ENCODE results near the gene MST1R.

Gene MST1R

DNA sequence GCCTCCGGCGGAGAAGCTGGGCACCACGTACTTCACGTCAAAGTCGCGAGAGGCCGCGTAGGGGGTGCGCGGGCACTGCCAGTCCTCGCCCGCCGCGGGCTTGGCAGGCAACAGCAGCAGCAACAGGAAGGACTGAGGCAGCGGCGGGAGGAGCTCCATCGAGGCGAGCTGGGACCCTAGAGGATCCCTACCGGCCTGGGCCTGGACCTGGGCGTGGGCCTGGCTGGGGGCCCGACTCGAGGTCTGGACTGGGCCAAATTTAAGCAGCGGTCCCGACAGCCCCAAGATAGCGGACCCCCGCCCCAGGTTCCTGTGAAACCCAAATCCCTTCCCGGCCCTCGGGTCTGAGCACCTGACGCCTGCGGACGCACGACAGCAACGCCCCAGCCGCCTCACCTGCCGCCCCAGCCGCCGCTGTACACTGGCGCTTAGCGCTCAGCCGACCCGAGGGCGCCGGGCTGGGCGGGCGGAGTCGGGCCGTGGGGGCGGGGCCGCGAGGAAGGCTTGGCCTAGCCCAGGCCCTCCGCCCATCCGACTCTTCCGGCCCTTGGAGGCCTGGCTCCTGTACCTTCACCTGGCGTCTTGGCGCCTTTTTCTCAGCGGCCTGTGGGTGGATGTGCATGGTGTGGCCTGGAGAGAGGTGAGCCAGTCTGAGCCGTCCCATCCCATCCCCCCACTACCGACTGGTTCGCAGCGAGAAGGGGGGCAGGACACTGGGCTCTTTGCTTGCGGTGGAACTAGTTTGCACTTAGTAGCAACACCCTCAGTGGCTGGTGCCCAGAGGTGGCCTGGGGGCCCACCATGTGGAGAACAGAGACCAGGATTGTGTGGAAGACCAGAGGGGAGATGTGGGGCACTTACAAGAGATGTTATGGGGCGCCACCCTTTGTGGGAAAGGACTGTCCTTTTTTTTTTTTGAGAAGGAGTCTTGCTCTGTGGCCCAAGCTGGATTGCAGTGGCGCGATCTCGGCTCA, at the start of gene MST1R:
Gene MST1R, minus strand, starts transcription at position 423 of the 974 bp plus-strand sequence. Its CDS starts 264 bp downstream, at position 159.
- CTCF ChIA-PET = no interaction called here
- TF ChIP-seq, protein P1, sequence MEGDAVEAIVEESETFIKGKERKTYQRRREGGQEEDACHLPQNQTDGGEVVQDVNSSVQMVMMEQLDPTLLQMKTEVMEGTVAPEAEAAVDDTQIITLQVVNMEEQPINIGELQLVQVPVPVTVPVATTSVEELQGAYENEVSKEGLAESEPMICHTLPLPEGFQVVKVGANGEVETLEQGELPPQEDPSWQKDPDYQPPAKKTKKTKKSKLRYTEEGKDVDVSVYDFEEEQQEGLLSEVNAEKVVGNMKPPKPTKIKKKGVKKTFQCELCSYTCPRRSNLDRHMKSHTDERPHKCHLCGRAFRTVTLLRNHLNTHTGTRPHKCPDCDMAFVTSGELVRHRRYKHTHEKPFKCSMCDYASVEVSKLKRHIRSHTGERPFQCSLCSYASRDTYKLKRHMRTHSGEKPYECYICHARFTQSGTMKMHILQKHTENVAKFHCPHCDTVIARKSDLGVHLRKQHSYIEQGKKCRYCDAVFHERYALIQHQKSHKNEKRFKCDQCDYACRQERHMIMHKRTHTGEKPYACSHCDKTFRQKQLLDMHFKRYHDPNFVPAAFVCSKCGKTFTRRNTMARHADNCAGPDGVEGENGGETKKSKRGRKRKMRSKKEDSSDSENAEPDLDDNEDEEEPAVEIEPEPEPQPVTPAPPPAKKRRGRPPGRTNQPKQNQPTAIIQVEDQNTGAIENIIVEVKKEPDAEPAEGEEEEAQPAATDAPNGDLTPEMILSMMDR (IDR thresholded peaks at IDR 0.05; ENCODE audit: control extremely low read depth, extremely low read depth, low read depth, missing control alignments) = no peak
- peak; percentile 92 for DNase-seq (ENCODE audit: extremely low spot score)
- POLR2A ChIA-PET = interaction anchor here (0.6 kb wide), 1 partner anchor 38 kb away, joined by 3 read pairs; no protein-coding TSS in a partner anchor

DNA sequence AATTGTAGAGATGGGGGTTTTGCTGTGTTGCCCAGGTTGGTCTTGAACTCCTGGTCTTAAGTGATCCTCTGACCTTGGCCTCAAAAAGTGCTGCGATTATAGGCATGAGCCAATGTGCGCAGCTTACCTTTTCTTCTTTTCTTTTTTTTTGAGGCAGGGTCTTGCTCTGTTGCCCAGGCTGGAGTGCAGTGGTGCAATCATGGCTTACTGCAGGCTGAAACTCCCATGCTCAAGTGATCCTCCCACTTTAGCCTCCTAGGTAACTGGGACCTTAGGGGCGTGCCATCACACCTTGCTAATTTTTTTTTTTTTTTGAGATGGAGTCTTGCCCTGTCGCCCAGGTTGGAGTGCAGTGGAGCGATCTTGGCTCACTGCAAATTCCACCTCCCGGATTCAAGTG, 49.3 kb upstream of the MST1R start:
- TF ChIP-seq, protein P1 (IDR thresholded peaks at IDR 0.05; ENCODE audit: control extremely low read depth, extremely low read depth, low read depth, missing control alignments) = no peak
- DNase-seq (ENCODE audit: extremely low spot score) = no peak
- ChIA-PET POLR2A (no interaction called here), CTCF (no interaction called here)

DNA sequence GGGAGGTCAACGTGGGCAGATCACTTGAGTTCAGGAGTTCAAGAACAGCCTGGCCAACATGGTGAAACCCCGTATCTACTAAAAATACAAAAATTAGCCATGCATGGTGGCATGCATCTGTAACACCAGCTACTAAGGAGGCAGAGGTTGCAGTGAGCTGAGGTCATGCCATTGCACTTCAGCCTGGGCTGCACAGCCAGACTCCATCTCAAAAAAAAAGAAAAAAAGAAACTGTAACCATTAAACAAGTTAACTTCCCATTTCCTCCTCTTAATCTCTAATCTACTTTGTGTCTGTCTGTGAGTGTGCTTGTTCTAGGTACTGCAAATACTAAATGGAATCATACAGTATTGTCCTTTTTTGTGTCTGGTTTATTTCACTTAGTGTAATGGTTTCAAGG, 39.0 kb upstream of the MST1R start:
- no peak for DNase-seq (ENCODE audit: extremely low spot score)
- ChIA-PET CTCF (no interaction called here), POLR2A (no interaction called here)
- TF ChIP-seq, protein P1 (IDR thresholded peaks at IDR 0.05; ENCODE audit: control extremely low read depth, extremely low read depth, low read depth, missing control alignments) = no peak

DNA sequence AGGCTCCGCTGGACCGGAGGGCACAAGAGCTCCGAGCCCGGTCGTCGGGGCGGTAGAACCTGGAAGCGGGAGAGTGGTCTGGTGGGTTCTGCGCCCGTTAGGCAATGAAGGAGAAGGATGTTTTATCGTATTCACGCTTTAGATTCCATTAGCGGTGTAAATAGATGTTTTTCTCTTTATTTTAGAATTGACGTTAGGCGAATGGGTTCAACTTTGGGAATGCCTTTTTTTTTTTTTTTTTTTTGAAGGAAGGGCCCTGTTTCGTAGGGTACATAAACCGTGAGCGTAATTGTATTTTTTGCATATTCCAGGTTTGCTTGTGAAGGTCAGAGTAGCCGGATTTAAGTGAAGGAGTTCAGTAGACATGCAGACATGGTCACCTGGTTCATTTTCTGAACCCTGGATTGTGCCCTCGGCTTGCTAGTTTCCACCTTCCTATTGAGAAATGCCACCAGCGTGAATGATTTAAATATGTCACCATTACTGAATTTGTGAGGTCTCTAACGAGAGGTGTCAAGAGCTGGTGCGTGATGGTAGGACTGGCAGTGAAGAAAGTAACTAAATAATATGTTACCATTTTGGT, 37.1 kb upstream of the MST1R start:
- DNase-seq (ENCODE audit: extremely low spot score) = no peak
- ChIA-PET CTCF (interaction anchor here (0.9 to 2.3 kb wide), 4 partner anchors 9 to 138 kb away, joined by 3 to 22 read pairs (median 3); partner anchors contain the start of genes INKA1 and MON1A), POLR2A (interaction anchor here (0.6 to 2.5 kb wide), 10 partner anchors 9 to 847 kb away, joined by 3 to 22 read pairs (median 5); partner anchors contain the start of genes MON1A and QRICH1)
- TF ChIP-seq, protein P1 (IDR thresholded peaks at IDR 0.05; ENCODE audit: control extremely low read depth, extremely low read depth, low read depth, missing control alignments) = no peak

DNA sequence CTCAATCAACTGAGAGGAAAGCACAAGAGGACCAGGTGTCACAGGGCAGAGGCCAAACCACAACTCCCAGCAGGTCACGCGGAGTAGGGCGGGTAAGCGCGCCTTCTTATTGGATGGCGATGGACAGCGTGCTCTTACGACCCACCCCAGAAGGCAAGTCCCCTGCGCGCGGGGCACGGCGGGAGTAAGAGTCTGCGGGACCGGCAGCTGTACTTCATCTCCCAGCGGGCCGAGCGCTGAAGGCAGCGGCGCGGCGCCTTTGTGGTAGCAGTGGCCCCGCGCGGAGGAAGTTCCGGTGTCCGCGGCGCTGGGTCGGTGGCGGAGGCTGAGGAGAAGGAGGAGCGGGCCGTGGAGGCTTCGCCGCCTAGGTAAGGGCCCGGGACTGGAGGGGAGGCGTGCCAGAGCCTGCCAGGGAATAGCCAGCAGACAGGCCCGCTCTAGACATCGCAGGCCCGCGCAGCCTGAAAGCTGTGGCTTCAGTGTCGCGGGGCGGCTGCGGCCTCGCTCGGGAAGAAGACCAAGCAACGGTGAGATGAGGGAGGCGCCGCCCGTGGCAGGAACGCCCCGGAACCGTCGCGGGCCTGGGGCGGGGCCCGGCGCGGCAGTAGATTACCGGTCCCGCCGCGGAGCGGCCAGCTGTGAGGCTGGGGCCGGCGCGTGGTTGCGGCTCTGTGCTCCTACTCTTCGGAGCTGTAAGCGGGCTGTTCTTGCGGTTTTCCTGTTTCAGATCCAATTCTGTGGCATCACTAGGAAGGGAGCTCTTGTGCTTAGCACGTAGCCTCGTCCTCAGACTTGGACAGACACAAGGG, 36.4 kb upstream of the MST1R start, which contains the start of gene RBM6:
Gene RBM6, plus strand, starts transcription at position 293 of the 809 bp plus-strand sequence. CDS start 22,492 bp downstream, outside the sequence.
- POLR2A ChIA-PET = interaction anchor here (0.6 to 2.5 kb wide), 10 partner anchors 8 to 846 kb away, joined by 3 to 22 read pairs (median 5); partner anchors contain the start of genes MON1A and QRICH1

More for the DNA sequence above, 36.4 kb upstream of the MST1R start, which contains the start of gene RBM6:
- CTCF ChIA-PET = interaction anchor here (0.9 to 2.3 kb wide), 4 partner anchors 10 to 137 kb away, joined by 3 to 22 read pairs (median 3); partner anchors contain the start of genes INKA1 and MON1A
- peak; percentile 98 for DNase-seq (ENCODE audit: extremely low spot score)
- TF ChIP-seq, protein P1 (IDR thresholded peaks at IDR 0.05; ENCODE audit: control extremely low read depth, extremely low read depth, low read depth, missing control alignments) = no peak
